NCI-H1417 treated with DMSO at 0.1 percent for 48 hours (cell line): Measurements from ENCODE around the gene CYP4F22.
"Not testable (repeated sequence)": the region's sequence is repeated elsewhere in the genome, so short reads cannot be mapped to it uniquely, and the experiment has no call there.

Experiments
- DNase-seq: peaks from one replicate; lab custom pipeline; 2025; lab: John Stamatoyannopoulos, UW

CYP4F22 gene

GRCh38 chr19:15576526-15577156, 68.3 kb downstream of the CYP4F22 start:
- no peak for DNase-seq

- no peak for DNase-seq
Observed at GRCh38 chr19:15577184-15577771, 69.0 kb downstream of the CYP4F22 start.

- DNase-seq: no peak
Observed at GRCh38 chr19:15583346-15583745, 75.0 kb downstream of the CYP4F22 start.

DNA sequence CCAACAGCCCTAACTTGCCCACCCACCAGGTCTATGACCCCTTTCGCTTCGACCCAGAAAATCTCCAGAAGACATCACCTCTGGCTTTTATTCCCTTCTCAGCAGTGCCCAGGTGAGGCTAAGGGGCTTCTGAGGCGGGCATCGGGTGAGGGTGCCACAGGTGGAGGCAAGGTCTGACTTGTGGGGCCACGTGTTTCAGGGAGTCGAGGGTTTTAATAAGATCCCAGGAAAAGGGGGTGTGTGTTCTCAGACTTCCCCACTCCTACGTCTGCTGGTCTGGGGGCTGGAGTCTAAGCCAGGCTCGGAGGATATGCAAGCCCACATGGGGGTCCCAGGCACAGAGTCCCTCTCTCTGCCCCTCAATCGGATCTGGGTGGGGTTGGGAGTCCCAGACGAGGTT, 75.8 kb downstream of the CYP4F22 start:
- DNase-seq: no peak

GRCh38 chr19:15584541-15585115, 76.3 kb downstream of the CYP4F22 start:
- DNase-seq: no peak

DNA sequence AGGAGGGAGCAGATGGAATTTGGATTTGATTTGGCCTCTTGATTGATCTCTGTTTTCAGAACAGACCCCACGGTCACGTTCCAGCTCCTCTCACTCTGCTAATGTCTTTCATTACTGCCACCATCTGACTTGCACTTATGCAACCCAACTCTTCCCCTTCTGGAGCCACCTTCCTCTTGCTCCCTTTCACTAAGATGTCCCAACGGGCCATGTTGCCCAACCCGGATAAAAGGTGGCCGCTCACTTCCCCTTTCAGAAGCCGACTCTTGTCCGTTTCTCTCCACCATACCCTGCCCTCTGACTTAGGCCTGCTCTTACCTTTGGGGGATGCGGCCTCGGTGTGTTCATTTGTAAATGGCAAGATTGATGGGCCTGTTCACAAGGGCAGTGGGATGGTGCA, 79.3 kb downstream of the CYP4F22 start:
- no peak for DNase-seq

DNA sequence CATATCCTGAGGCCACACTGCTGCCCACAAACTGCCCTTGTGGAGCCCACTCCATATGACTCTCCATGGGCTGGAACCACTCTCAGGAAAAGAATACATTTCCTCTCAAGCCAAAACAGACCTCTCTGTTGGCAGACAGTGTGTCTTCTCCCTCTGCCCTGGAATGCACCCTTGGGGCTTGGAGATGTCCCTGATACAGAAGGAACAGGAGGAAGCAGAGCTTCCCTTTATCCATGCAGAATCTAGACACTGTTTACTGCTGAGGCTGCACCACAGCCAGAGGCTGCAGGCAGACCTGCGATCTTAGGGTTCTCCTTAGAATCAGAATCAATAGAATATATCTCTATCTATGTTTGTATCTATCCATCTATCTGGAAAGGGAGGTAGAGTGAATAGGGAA, 79.9 kb downstream of the CYP4F22 start:
- no peak for DNase-seq

DNA sequence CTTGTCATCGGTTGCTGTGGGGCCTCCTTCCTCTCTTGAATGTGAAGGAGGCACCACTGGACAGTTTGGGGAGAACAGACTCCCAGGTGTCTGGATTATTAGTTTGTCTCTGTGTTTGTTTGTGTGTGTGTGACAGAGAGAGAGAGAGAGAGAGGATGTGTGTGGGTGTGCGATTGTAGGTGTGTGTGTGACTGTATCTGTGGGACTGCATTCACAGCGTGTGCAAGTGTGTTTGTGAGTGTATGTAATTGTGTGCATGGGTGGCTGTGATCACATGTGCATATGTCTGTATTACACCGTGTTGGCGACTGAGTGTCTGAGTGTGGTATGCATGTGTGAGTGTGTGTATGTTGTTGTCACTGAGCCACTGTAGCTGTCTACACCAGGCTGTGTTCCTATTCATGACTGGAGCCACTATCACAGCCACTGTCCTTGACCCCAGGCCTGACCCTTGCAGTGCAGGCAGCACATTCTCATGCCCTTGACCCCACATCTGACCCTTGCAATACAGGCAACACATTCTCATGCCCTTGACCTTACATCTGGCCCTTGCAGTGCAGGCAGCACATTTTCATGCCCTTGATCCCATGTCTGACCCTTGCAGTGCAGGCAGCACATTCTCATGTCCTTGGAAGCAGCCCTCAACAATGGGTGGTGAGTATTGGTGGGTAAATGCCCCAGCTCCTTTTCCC, 81.6 kb downstream of the CYP4F22 start:
- no peak for DNase-seq

GRCh38 chr19:15591796-15592195, 83.5 kb downstream of the CYP4F22 start:
- DNase-seq: no peak

GRCh38 chr19:15592506-15592905, 84.2 kb downstream of the CYP4F22 start:
- DNase-seq: not testable (repeated sequence)

DNA sequence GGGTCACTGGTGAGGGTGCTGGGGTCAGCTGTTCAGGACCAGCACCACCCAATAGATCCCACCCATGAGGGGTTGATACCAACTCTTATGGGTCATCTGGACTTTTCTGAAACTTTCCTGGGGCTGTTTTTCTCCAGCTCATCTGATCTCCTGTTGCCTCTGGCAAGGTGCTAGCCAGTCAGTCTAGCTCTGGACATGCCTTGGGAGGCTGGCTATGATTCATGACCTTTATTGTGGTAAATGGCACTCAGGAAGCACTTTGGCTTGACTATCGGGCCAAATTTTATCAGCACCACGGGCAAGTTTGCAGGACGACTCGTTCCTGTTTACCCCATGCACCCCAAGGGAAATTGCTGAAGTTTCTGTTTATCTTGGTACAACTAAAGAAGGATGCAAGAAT, 85.4 kb downstream of the CYP4F22 start:
- not testable (repeated sequence) for DNase-seq

GRCh38 chr19:15595069-15595468, 86.7 kb downstream of the CYP4F22 start:
- no peak for DNase-seq
